Endometrial microvascular endothelial cells (primary cell): Measurements from ENCODE around the gene NUP210L. TPM values are rescaled to one million over a fixed set of nuclear protein-coding genes. Genes with fewer than 3 reads are reported as not detected.
"Not testable (repeated sequence)": the region's sequence is repeated elsewhere in the genome, so short reads cannot be mapped to it uniquely, and the experiment has no call there.

Source experiments
- in situ Hi-C: cut with HindIII; loops from 2 replicates; pipeline ENCODE4 v1.10.0; 2017; ENCODE audit warnings: low sequenced_read_pairs, low pct_unique_long_range_greater_than_20kb; ENCODE audit errors: inconsistent ontology term
- total RNA-seq: library from RNA; depleted of rRNA; stranded (reverse); fragments of >200 nt; gene quantifications from one replicate; pipeline ENCODE4 v1.2.3, GENCODE V29; 2015; ENCODE audit errors: inconsistent ontology term

NUP210L gene
- total RNA-seq, 1 donor from 2014 or later = not detected

DNA sequence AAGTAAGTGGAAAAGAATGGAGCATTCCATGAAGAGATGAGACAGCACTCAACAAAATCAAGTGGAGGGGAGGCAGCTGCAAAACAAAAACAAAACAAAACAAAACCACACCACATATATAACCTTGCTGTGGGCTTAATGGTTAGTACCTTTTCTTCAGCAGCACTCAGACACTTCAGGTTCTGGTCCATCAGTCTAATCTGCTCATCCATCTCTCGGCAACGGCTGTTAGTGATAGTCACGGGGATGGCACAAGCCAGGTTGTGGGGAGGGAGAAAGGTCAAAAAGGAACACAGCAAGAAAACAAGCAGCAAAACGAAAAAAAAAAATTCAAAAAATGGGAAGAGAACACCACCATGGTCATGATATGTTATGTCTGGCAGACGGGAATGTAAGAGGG is 17.0 kb upstream of the NUP210L start:
- in situ Hi-C loops = no loop called here

DNA sequence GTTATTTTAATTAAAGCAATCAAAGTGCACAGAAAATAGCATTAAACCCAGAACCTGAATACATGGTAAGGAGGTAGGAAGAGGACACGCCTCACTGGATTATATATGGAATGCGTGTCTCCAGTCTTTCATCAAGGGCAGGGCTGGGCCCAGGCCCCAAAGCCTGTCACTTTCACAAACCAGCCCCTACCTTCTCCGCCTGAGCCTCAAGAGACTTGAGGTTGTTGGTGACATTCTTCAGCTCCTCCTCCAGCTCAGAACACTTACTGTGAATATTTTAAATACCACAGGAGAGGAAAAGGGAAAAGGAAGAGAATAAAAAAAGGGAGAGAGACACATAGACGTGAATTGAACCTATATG is 16.3 kb upstream of the NUP210L start:
- in situ Hi-C loops = no loop called here

GRCh38 chr1:154170547-154171222 is 15.8 kb upstream of the NUP210L start:
- in situ Hi-C loops = no loop called here

DNA sequence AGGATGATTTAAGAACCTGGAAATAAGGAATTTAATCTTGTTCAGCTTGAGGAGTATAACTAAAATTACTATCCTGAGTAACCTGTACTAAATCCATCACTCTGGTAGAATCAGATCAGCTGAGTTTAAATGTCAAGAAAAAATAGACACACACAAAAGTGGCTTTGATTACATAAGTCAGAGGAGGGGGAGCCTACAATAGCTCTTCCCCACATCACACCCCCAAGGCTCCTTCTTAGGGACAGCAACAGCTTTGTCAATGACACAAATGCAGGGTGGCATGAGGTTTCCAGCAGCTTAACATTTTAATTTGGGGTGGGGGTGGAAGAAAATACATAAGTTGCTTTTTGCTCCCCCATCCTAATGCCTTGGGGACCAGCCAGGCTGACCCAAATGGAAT is 12.6 kb upstream of the NUP210L start:
- in situ Hi-C loops = no loop called here

- in situ Hi-C loops = no loop called here
Measured at GRCh38 chr1:154166207-154166606, 11.3 kb upstream of the NUP210L start.

- in situ Hi-C loops = no loop called here
Measured at GRCh38 chr1:154159554-154159953, 4.7 kb upstream of the NUP210L start.

GRCh38 chr1:154158307-154159125 is 3.6 kb upstream of the NUP210L start:
- in situ Hi-C loops = no loop called here

DNA sequence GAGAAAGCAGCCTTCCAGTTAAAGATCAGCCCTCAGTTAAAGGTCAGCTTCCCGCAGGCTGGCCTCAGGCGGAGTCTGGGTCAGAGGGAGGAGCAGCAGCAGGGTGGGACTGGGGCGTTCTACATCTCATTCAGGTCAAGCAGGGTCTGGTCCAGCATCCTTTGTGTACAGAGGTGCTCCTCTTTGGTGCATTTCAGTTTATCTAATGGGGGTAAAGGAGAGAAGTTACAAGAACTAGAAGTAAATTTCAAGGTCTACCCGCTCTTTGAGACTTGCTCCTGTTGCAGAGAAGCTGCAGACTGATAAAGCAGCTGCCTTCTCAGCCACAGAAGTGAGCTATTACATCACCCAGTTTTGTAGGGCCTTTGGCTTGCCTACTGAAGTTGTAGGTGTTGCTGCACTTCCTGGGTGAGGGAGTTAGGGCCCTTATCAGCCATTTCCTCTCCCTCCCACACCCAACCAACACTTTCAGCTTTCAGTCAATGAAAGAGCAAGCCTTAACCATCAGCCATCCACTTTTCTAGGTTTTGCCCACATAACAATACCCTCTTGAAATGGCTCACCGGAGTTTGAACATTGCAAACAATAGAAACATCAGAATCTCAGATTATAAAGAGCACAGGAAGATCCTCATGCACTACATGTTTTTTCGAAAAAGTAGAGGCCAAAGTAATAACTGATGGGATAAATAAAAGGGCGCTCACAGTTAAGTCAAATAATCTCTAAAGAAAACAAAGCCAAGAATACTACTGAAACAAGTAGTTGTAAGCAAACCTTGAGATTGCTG is 2.8 kb upstream of the NUP210L start:
- in situ Hi-C loops = no loop called here

DNA sequence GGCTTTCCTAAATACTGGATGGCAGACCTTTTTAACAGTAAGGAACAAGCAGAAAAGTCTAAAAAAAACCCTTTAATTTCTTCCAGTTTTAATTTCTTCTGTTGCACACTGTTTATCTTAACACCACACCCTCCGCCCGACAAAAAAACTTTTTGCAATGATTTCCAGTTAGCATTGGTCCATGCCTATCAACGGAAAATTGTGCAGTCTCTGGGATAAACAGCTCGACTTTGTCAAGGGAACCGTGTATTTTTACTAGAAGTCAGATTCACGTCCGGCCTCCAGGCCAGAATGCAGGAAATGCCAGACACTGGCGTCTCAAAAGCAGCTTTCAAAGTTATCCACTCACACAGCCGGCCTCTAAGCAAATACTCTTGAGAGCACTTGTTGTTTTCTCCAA is 378 bp upstream of the NUP210L start:
- in situ Hi-C loops = no loop called here

- in situ Hi-C loops = no loop called here
Measured at GRCh38 chr1:154154053-154154452, 820 bp downstream of the NUP210L start.

DNA sequence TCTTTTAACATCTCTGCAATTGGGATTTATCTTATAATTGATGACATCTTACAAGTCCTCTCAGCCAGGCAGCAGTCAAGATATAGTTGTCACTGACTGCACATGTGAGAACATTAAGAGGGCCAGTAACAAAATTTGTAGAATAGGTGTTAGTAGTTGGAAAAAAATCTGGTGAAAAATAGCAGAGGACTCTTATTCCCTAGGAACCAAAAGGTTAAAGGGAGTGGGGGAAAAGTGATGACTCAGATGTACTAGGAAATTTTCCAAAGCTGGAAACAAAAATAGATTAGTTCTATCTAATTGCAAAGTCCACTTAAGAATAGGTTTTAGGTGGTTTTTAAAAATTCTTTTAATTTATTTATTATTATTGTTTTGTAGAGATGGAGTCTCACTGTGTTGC is 3.6 kb downstream of the NUP210L start:
- in situ Hi-C loops = no loop called here

DNA sequence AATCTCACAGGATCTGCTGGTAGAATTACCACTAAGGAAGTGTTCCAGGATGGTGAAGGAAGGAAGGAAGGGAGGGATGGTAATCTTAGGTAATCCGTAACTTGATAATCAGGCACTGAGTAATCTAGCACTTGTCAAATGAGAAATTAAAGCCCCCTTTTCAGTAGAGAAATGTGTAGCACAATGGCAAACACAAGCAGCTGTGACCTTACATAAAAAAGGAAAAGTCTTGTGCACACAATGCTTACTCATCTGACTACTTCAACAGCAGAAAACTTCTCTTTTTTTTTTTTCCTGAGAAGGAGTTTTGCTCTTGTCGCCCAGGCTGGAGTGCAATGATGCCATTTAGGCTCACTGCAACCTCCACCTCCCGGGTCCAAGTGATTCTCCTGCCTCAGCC is 6.1 kb downstream of the NUP210L start:
- in situ Hi-C loops = no loop called here

GRCh38 chr1:154147505-154147904 is 7.4 kb downstream of the NUP210L start:
- in situ Hi-C loops = not testable (repeated sequence)

DNA sequence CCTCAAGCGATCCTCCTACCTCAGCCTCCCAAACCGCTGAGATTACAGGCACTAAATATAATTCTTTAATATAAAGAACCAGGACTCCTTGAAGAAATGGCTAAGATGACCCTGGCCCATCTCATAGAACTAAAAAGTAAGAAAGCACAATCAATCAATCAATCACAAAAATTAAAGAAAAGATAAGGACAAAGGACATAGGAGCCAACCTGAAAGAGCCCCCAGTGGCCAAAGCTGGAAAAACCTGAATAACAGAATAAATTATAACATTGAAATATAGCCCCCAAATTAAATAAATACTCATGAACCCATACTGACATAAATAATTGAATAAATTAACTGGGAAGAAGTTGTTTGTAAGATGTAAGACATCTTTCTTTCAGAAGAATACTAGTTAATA is 8.9 kb downstream of the NUP210L start:
- in situ Hi-C loops = no loop called here

- in situ Hi-C loops = no loop called here
Measured at GRCh38 chr1:154142358-154142757, 12.5 kb downstream of the NUP210L start.

GRCh38 chr1:154141240-154141639 is 13.6 kb downstream of the NUP210L start:
- in situ Hi-C loops = no loop called here

DNA sequence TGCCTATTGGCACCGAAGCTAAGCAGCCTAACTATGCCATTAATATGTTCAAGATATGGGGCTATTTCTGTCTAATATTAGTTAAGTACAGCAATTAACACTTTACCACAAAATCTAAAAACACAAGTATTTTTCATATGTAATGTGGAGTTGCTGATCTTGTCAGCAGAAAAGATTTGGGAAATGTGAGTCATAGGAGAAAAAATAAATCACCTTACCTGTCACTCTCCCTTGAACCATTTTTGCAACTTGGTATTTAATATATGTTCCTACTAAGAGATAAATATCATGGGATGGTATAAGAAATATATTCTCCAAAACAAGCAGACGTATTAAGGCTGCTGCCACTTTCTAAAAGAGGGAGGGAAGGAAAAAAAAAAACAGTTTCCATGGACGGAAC is 17.0 kb downstream of the NUP210L start:
- in situ Hi-C loops = no loop called here

DNA sequence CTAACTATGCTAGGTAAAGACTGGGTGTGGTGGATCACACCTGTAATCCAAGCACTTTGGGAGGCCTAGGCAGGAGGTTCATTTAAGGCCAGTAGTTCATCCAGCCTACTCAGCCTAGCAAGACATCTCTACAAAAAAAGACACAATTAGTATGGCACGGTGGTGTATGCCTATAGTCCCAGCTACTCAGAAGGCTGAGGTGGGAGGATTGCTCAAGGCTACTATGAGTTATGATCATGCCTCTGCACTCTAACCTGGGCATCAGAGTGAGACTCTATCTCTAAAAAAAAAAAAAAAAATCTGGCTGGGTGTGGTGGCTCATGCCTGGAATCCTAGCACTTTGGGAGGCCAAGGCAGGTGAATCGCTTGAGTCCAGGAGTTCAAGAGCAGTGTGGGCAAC is 21.6 kb downstream of the NUP210L start:
- in situ Hi-C loops = no loop called here

- in situ Hi-C loops = no loop called here
Measured at GRCh38 chr1:154129391-154129970, 25.4 kb downstream of the NUP210L start.
